ENCODE results near the gene CEP350.

DNA sequence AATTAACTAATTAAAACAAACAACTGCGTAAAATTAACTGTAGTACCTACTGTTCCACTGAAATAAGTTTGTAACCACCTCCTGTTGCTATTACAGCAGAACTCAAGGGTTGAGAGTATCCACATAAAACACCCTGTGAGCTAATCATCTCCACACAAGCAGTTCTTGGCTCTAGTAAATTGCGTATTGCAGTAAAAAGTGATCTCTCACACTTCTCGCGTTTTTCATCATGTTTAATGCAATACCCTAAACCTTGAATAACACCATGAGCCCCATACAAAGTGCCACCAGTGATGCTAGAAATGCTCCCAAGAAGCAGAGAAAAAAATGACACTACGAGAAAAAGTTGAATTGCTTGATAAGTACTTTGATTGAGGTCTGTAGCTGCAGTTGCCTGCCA is 29.3 kb upstream of the CEP350 start:
- no peak for TF ChIP-seq POLR2A (IDR thresholded peaks at IDR 0.05; ENCODE audit: low read depth, low read length)
- no peak for TF ChIP-seq RFX5 (IDR thresholded peaks at IDR 0.05; ENCODE audit: low read depth, low read length)
- TF ChIP-seq, protein P1, sequence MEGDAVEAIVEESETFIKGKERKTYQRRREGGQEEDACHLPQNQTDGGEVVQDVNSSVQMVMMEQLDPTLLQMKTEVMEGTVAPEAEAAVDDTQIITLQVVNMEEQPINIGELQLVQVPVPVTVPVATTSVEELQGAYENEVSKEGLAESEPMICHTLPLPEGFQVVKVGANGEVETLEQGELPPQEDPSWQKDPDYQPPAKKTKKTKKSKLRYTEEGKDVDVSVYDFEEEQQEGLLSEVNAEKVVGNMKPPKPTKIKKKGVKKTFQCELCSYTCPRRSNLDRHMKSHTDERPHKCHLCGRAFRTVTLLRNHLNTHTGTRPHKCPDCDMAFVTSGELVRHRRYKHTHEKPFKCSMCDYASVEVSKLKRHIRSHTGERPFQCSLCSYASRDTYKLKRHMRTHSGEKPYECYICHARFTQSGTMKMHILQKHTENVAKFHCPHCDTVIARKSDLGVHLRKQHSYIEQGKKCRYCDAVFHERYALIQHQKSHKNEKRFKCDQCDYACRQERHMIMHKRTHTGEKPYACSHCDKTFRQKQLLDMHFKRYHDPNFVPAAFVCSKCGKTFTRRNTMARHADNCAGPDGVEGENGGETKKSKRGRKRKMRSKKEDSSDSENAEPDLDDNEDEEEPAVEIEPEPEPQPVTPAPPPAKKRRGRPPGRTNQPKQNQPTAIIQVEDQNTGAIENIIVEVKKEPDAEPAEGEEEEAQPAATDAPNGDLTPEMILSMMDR (conservative IDR thresholded peaks at IDR 0.05; ENCODE audit: low read depth, low read length), result no peak
- no peak for TF ChIP-seq MAFK (IDR thresholded peaks at IDR 0.05; ENCODE audit: low read depth, low read length)
- no peak for TF ChIP-seq NFE2L2 (IDR thresholded peaks at IDR 0.05; ENCODE audit: low read depth, low read length)
- TF ChIP-seq MAZ (IDR thresholded peaks at IDR 0.05; ENCODE audit: borderline replicate concordance, low read depth, low read length), result no peak
- TF ChIP-seq SMC3 (IDR thresholded peaks at IDR 0.05; ENCODE audit: low read depth, low read length), result no peak
- TF ChIP-seq, protein P2, sequence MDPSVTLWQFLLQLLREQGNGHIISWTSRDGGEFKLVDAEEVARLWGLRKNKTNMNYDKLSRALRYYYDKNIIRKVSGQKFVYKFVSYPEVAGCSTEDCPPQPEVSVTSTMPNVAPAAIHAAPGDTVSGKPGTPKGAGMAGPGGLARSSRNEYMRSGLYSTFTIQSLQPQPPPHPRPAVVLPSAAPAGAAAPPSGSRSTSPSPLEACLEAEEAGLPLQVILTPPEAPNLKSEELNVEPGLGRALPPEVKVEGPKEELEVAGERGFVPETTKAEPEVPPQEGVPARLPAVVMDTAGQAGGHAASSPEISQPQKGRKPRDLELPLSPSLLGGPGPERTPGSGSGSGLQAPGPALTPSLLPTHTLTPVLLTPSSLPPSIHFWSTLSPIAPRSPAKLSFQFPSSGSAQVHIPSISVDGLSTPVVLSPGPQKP (IDR thresholded peaks at IDR 0.05; ENCODE audit: borderline replicate concordance, low read depth, low read length), result no peak
- no peak for TF ChIP-seq FOS (IDR thresholded peaks at IDR 0.05; ENCODE audit: low read depth, low read length)
- TF ChIP-seq CEBPB (IDR thresholded peaks at IDR 0.05; ENCODE audit: low read depth, low read length), result no peak
- TF ChIP-seq, protein P3, sequence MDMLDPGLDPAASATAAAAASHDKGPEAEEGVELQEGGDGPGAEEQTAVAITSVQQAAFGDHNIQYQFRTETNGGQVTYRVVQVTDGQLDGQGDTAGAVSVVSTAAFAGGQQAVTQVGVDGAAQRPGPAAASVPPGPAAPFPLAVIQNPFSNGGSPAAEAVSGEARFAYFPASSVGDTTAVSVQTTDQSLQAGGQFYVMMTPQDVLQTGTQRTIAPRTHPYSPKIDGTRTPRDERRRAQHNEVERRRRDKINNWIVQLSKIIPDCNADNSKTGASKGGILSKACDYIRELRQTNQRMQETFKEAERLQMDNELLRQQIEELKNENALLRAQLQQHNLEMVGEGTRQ (IDR thresholded peaks at IDR 0.05; ENCODE audit: low read depth, low read length), result no peak
- no peak for TF ChIP-seq RCOR1 (IDR thresholded peaks at IDR 0.05; ENCODE audit: insufficient replicate concordance, low read length)
